ENCODE results near the gene KCNE1. TPM values are rescaled to one million over a fixed set of nuclear protein-coding genes. Genes with fewer than 3 reads are reported as not detected.
"Not testable (repeated sequence)": the region's sequence is repeated elsewhere in the genome, so short reads cannot be mapped to it uniquely, and the experiment has no call there.

Gene KCNE1
- total and polyA plus RNA-seq, 2 of the 4 experiments (the other 2 are of a cell fraction) = 0.46 to 0.90 TPM

GRCh38 chr21:34400522-34400921 lies 111.5 kb downstream of the KCNE1 start:
- BruUV-seq (replicated peaks); in situ Hi-C loops (cut with MboI; ENCODE audit: low sequenced_read_pairs); H3K4me1 ChIP-seq (ENCODE audit: control insufficient read depth, insufficient read depth, low read length); H3K56ac ChIP-seq (ENCODE audit: extremely low read depth, insufficient read depth, low read length); intact Hi-C loops (cut with micrococcal nuclease); H3K27me3 ChIP-seq (ENCODE audit: control insufficient read depth, insufficient read depth, low read length); CTCF ChIA-PET; H2BK20ac ChIP-seq (ENCODE audit: low read depth, low read length); POLR2A ChIA-PET (ENCODE audit: unreplicated experiment); H4K8ac ChIP-seq (ENCODE audit: low read depth in 2 of 2, low read length in 2 of 2); DNase-seq; H3K4me3 ChIP-seq (ENCODE audit: insufficient read depth, low read depth, low read length); H2AFZ ChIP-seq (replicated peaks; ENCODE audit: low read length, poor library complexity); H3K79me1 ChIP-seq (ENCODE audit: low read depth in 1 of 2, low read length in 2 of 2); H3K9ac ChIP-seq (ENCODE audit: low read depth, low read length); H3K9me3 ChIP-seq (ENCODE audit: control insufficient read depth, insufficient read depth, low read length); H2BK5ac ChIP-seq (ENCODE audit: low read depth, low read length, poor library complexity, severe bottlenecking); H3K18ac ChIP-seq (ENCODE audit: low read depth, low read length); H3K4me2 ChIP-seq (ENCODE audit: low read depth, low read length); H3K27ac ChIP-seq (ENCODE audit: insufficient read depth, low read length); H3K9me1 ChIP-seq (ENCODE audit: insufficient read depth, low read length); H3K14ac ChIP-seq (replicated peaks; ENCODE audit: low read depth, low read length); H4K91ac ChIP-seq (ENCODE audit: insufficient read depth, low read depth, low read length); H3K36me3 ChIP-seq (ENCODE audit: control insufficient read depth, insufficient read depth, low read length); dilution Hi-C loops (cut with HindIII; ENCODE audit: low sequenced_read_pairs, unreplicated experiment); H2BK15ac ChIP-seq (ENCODE audit: low read depth, low read length); H2AK5ac ChIP-seq (ENCODE audit: low read depth, low read length); H4K5ac ChIP-seq (ENCODE audit: low read depth, low read length); H2AK9ac ChIP-seq (replicated peaks; ENCODE audit: low read depth, low read length, poor library complexity); H3K4ac ChIP-seq (ENCODE audit: low read depth, low read length); H3K23ac ChIP-seq (ENCODE audit: low read depth, low read length); H4K20me1 ChIP-seq (ENCODE audit: insufficient read depth, low read length); H2BK120ac ChIP-seq (ENCODE audit: low read depth, low read length); ATAC-seq (ENCODE audit: low read depth): not testable (repeated sequence)
- WGBS, 2 experiments (ENCODE audit: extremely low coverage in 2 of 2, insufficient read length in 1 of 2) = no CpG with 5 or more reads among the region's 5 CpGs

Small RNA genes within 50 kb of the gene (microRNA-seq; reads per million reads assigned to microRNA genes)
- gene RF00614 (ENCODE audit: insufficient read depth, insufficient read length) = not detected

Small RNA genes within 50 kb of the gene (small RNA-seq; reads per million reads assigned to genes)
- gene RF00614 = 0 reads per million in 5 experiments

Other genes starting within 250 kb of the KCNE1 start
- gene KCNE2, start 148.2 kb downstream of the KCNE1 start, total RNA-seq (2012; rRNA removed) = not detected in 2 replicates
- gene KCNE2, start 148.2 kb downstream of the KCNE1 start, polyA plus RNA-seq (2012; rRNA removed) = not detected in 2 replicates
- gene SMIM11, start 136.7 kb downstream of the KCNE1 start, total RNA-seq (2012; rRNA removed) = 6.9 and 8.8 TPM in 2 replicates
- gene SMIM11, start 136.7 kb downstream of the KCNE1 start, polyA plus RNA-seq (2012; rRNA removed) = 2.6 and 3.6 TPM in 2 replicates
- not detected in 2 replicates for gene SMIM34, start 88.3 kb downstream of the KCNE1 start, total RNA-seq (2012; rRNA removed)
- gene SMIM34, start 88.3 kb downstream of the KCNE1 start, polyA plus RNA-seq (2012; rRNA removed) = not detected in 2 replicates
- gene RCAN1, start 102.9 kb upstream of the KCNE1 start, total RNA-seq (2012; rRNA removed) = 175 and 183 TPM in 2 replicates
- gene RCAN1, start 102.9 kb upstream of the KCNE1 start, polyA plus RNA-seq (2012; rRNA removed) = 43.0 and 53.5 TPM in 2 replicates
- gene CLIC6, start 156.8 kb upstream of the KCNE1 start, total RNA-seq (2012; rRNA removed) = not detected in 2 replicates
- gene CLIC6, start 156.8 kb upstream of the KCNE1 start, polyA plus RNA-seq (2012; rRNA removed) = not detected in 2 replicates